Measurements from ENCODE around the gene PRKG1.
A peak's percentile ranks its signal among the peaks of the same experiment; 100 is the strongest.

PRKG1 gene

GRCh38 chr10:52004342-52004949 lies 930.2 kb downstream of the PRKG1 start:
- no peak overlapping the region for H4K91ac ChIP-seq (ENCODE audit: low read depth, low read length)
- no peak overlapping the region for H3K23ac ChIP-seq (ENCODE audit: low read length)
- H2BK5ac ChIP-seq (ENCODE audit: low read depth, low read length, poor library complexity) = no peak overlapping the region
- no peak overlapping the region for H3K4ac ChIP-seq (ENCODE audit: low read depth, low read length)
- H3K36me3 ChIP-seq (ENCODE audit: control insufficient read depth in 1 of 2, insufficient read depth in 2 of 2, low read length in 2 of 2) = no peaks in the 10 kb centered on the region
- no peak overlapping the region for H2AFZ ChIP-seq (ENCODE audit: insufficient read depth, low read length, poor library complexity)
- H3K9me3 ChIP-seq (ENCODE audit: insufficient read depth, low read depth, low read length) = no peaks in the 10 kb centered on the region
- H3K18ac ChIP-seq (ENCODE audit: low read length) = no peak overlapping the region
- DNase-seq = peak in 1 of 2 donors; percentile 72
- no peak overlapping the region for H4K12ac ChIP-seq (ENCODE audit: low read depth, low read length)
- no CpG with 5 or more reads among the region's 5 CpGs for WGBS (ENCODE audit: extremely low coverage, insufficient coverage, insufficient read length)
- no peak overlapping the region for H4K8ac ChIP-seq (ENCODE audit: low read depth, low read length)
- no peak overlapping the region for H3K14ac ChIP-seq (ENCODE audit: low read length)
- H2AK5ac ChIP-seq (ENCODE audit: low read length) = no peak overlapping the region
- H3K79me2 ChIP-seq (ENCODE audit: control insufficient read depth, insufficient read depth, low read length, poor library complexity) = no peaks in the 10 kb centered on the region
- no peak overlapping the region for H3K4me3 ChIP-seq (ENCODE audit: low read depth, low read length)
- no peak overlapping the region for H2BK120ac ChIP-seq (ENCODE audit: insufficient read depth, low read length, poor library complexity)
- no peak overlapping the region for H3K27ac ChIP-seq (ENCODE audit: low read depth, low read length)
- H3K4me1 ChIP-seq (ENCODE audit: control insufficient read depth in 1 of 2, insufficient read depth in 2 of 2, low read length in 2 of 2) = no peaks in the 10 kb centered on the region
- no peak overlapping the region for H2BK12ac ChIP-seq (ENCODE audit: low read length)
- no peaks in the 10 kb centered on the region for H3K27me3 ChIP-seq (ENCODE audit: insufficient read depth, low read length)
- H3K79me1 ChIP-seq (ENCODE audit: low read length) = no peaks in the 10 kb centered on the region
- no peak overlapping the region for H3K9ac ChIP-seq (ENCODE audit: low read length)
- no peak overlapping the region for H3K4me2 ChIP-seq (ENCODE audit: low read length)

GRCh38 chr10:52007091-52007490 lies 932.8 kb downstream of the PRKG1 start:
- H3K36me3 ChIP-seq (ENCODE audit: control insufficient read depth in 1 of 2, insufficient read depth in 2 of 2, low read length in 2 of 2) = no peaks in the 10 kb centered on the region
- no peak overlapping the region for H3K4me3 ChIP-seq (ENCODE audit: low read depth, low read length)
- H3K27me3 ChIP-seq (ENCODE audit: insufficient read depth, low read length) = no peaks in the 10 kb centered on the region
- no peak overlapping the region for H3K18ac ChIP-seq (ENCODE audit: low read length)
- no peak overlapping the region for H3K9ac ChIP-seq (ENCODE audit: low read length)
- H3K23ac ChIP-seq (ENCODE audit: low read length) = no peak overlapping the region
- no peak overlapping the region for H2BK12ac ChIP-seq (ENCODE audit: low read length)
- no peak overlapping the region for H4K12ac ChIP-seq (ENCODE audit: low read depth, low read length)
- no peak overlapping the region for H4K8ac ChIP-seq (ENCODE audit: low read depth, low read length)
- H3K4me2 ChIP-seq (ENCODE audit: low read length) = no peak overlapping the region
- H3K4me1 ChIP-seq (ENCODE audit: control insufficient read depth in 1 of 2, insufficient read depth in 2 of 2, low read length in 2 of 2) = no peaks in the 10 kb centered on the region
- H3K4ac ChIP-seq (ENCODE audit: low read depth, low read length) = no peak overlapping the region
- H2BK5ac ChIP-seq (ENCODE audit: low read depth, low read length, poor library complexity) = no peak overlapping the region
- no peak for DNase-seq
- no peak overlapping the region for H2AK5ac ChIP-seq (ENCODE audit: low read length)
- H4K91ac ChIP-seq (ENCODE audit: low read depth, low read length) = no peak overlapping the region
- H2AFZ ChIP-seq (ENCODE audit: insufficient read depth, low read length, poor library complexity) = no peak overlapping the region
- H3K27ac ChIP-seq (ENCODE audit: low read depth, low read length) = no peak overlapping the region
- WGBS (ENCODE audit: extremely low coverage, insufficient coverage, insufficient read length) = no CpG with 5 or more reads among the region's 2 CpGs
- no peaks in the 10 kb centered on the region for H3K79me1 ChIP-seq (ENCODE audit: low read length)
- H3K14ac ChIP-seq (ENCODE audit: low read length) = no peak overlapping the region
- H3K79me2 ChIP-seq (ENCODE audit: control insufficient read depth, insufficient read depth, low read length, poor library complexity) = no peaks in the 10 kb centered on the region
- H2BK120ac ChIP-seq (ENCODE audit: insufficient read depth, low read length, poor library complexity) = no peak overlapping the region
- H3K9me3 ChIP-seq (ENCODE audit: insufficient read depth, low read depth, low read length) = no peaks in the 10 kb centered on the region

GRCh38 chr10:52011118-52011517 lies 936.8 kb downstream of the PRKG1 start:
- DNase-seq = no peak
- H3K27ac ChIP-seq (ENCODE audit: low read depth, low read length) = no peak overlapping the region
- H3K79me1 ChIP-seq (ENCODE audit: low read length) = no peaks in the 10 kb centered on the region
- no peak overlapping the region for H2BK5ac ChIP-seq (ENCODE audit: low read depth, low read length, poor library complexity)
- no peak overlapping the region for H3K4ac ChIP-seq (ENCODE audit: low read depth, low read length)
- no peak overlapping the region for H4K91ac ChIP-seq (ENCODE audit: low read depth, low read length)
- H3K23ac ChIP-seq (ENCODE audit: low read length) = no peak overlapping the region
- H2AK5ac ChIP-seq (ENCODE audit: low read length) = no peak overlapping the region
- H3K18ac ChIP-seq (ENCODE audit: low read length) = no peak overlapping the region
- no peaks in the 10 kb centered on the region for H3K27me3 ChIP-seq (ENCODE audit: insufficient read depth, low read length)
- H3K4me1 ChIP-seq (ENCODE audit: control insufficient read depth in 1 of 2, insufficient read depth in 2 of 2, low read length in 2 of 2) = no peaks in the 10 kb centered on the region
- H3K4me3 ChIP-seq (ENCODE audit: low read depth, low read length) = no peak overlapping the region
- no peak overlapping the region for H4K12ac ChIP-seq (ENCODE audit: low read depth, low read length)
- no CpG with 5 or more reads among the region's 1 CpG for WGBS (ENCODE audit: extremely low coverage, insufficient coverage, insufficient read length)
- H3K4me2 ChIP-seq (ENCODE audit: low read length) = no peak overlapping the region
- no peak overlapping the region for H2BK12ac ChIP-seq (ENCODE audit: low read length)
- no peaks in the 10 kb centered on the region for H3K36me3 ChIP-seq (ENCODE audit: control insufficient read depth in 1 of 2, insufficient read depth in 2 of 2, low read length in 2 of 2)
- no peak overlapping the region for H2AFZ ChIP-seq (ENCODE audit: insufficient read depth, low read length, poor library complexity)
- H3K14ac ChIP-seq (ENCODE audit: low read length) = no peak overlapping the region
- H4K8ac ChIP-seq (ENCODE audit: low read depth, low read length) = no peak overlapping the region
- peaks cover 4% of the 10 kb centered on the region for H3K9me3 ChIP-seq (ENCODE audit: insufficient read depth, low read depth, low read length)
- no peak overlapping the region for H2BK120ac ChIP-seq (ENCODE audit: insufficient read depth, low read length, poor library complexity)
- no peaks in the 10 kb centered on the region for H3K79me2 ChIP-seq (ENCODE audit: control insufficient read depth, insufficient read depth, low read length, poor library complexity)
- no peak overlapping the region for H3K9ac ChIP-seq (ENCODE audit: low read length)

DNA sequence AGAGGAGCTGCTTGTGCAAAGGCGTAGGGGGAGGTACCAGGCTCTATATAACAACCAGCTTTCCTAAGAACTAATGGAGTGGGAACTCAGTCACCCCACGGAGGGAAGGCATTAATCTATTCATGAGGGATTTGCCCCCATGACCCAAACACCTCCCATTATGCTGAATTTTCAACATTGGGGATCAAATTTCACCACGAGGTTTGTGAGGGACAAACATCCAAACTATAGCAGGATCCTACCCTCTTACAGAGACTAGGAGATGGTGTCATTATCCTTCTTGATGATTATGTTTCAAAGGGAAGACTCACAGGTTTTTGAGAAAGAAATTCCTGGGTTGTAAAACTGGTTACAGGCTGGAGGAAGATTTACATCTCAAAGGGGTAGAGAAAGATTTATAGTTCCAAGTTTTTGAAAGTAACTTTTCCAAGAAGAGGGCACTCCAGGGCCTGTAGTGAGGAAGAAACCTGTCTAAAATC lies 944.8 kb downstream of the PRKG1 start:
- Histone ChIP-seq H4K12ac (ENCODE audit: low read depth, low read length) (no peak overlapping the region), H2AFZ (ENCODE audit: insufficient read depth, low read length, poor library complexity) (no peak overlapping the region)
- no CpG with 5 or more reads among the region's 3 CpGs for WGBS (ENCODE audit: extremely low coverage, insufficient coverage, insufficient read length)

More for the DNA sequence above, 944.8 kb downstream of the PRKG1 start:
- no peak overlapping the region for H3K4ac ChIP-seq (ENCODE audit: low read depth, low read length)
- H3K4me1 ChIP-seq (ENCODE audit: control insufficient read depth in 1 of 2, insufficient read depth in 2 of 2, low read length in 2 of 2) = no peaks in the 10 kb centered on the region
- no peaks in the 10 kb centered on the region for H3K79me1 ChIP-seq (ENCODE audit: low read length)
- H3K18ac ChIP-seq (ENCODE audit: low read length) = no peak overlapping the region
- H3K4me2 ChIP-seq (ENCODE audit: low read length) = no peak overlapping the region
- no peaks in the 10 kb centered on the region for H3K79me2 ChIP-seq (ENCODE audit: control insufficient read depth, insufficient read depth, low read length, poor library complexity)
- H2BK120ac ChIP-seq (ENCODE audit: insufficient read depth, low read length, poor library complexity) = no peak overlapping the region
- no peak overlapping the region for H4K8ac ChIP-seq (ENCODE audit: low read depth, low read length)
- no peak for DNase-seq
- H3K36me3 ChIP-seq (ENCODE audit: control insufficient read depth in 1 of 2, insufficient read depth in 2 of 2, low read length in 2 of 2) = no peaks in the 10 kb centered on the region
- no peak overlapping the region for H3K14ac ChIP-seq (ENCODE audit: low read length)
- no peak overlapping the region for H3K27ac ChIP-seq (ENCODE audit: low read depth, low read length)
- no peak overlapping the region for H4K91ac ChIP-seq (ENCODE audit: low read depth, low read length)
- H3K4me3 ChIP-seq (ENCODE audit: low read depth, low read length) = no peak overlapping the region
- peaks cover 4% of the 10 kb centered on the region for H3K9me3 ChIP-seq (ENCODE audit: insufficient read depth, low read depth, low read length)
- H3K9ac ChIP-seq (ENCODE audit: low read length) = no peak overlapping the region
- no peaks in the 10 kb centered on the region for H3K27me3 ChIP-seq (ENCODE audit: insufficient read depth, low read length)
- H2BK12ac ChIP-seq (ENCODE audit: low read length) = no peak overlapping the region
- no peak overlapping the region for H3K23ac ChIP-seq (ENCODE audit: low read length)
- H2AK5ac ChIP-seq (ENCODE audit: low read length) = no peak overlapping the region
- H2BK5ac ChIP-seq (ENCODE audit: low read depth, low read length, poor library complexity) = no peak overlapping the region

Data from trophoblast cell (in vitro differentiated cells and primary cell).